ENCODE data around the gene SH3PXD2A. TPM values are rescaled to one million over a fixed set of nuclear protein-coding genes. Genes with fewer than 3 reads are reported as not detected.
"Not testable (repeated sequence)": the region's sequence is repeated elsewhere in the genome, so short reads cannot be mapped to it uniquely, and the experiment has no call there.

Gene SH3PXD2A
- total RNA-seq, 1 donor from 2014 or later = 67.3 TPM

GRCh38 chr10:103849212-103849877, 6.0 kb downstream of the SH3PXD2A start:
- no peak for DNase-seq

- no peak for DNase-seq
Observed at GRCh38 chr10:103847909-103848468, 7.4 kb downstream of the SH3PXD2A start.

DNA sequence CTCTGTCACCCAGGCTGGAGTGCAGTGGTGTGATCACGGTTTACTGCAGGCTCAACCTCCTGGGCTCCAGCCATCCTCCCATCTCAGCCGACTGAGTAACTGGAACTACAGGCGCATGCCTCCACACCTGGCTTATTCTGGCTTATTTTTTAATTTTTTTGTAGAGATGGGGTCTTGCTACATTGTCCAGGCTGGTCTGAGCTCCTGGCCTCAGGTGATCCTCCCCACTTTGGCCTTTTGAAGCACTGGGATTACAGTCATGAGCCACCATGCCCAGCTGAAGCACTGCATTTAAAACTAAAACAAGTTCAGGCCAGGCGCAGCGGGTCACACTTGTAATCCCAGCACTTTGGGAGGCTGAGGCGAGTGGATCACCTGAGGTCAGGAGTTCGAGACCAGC, 8.0 kb downstream of the SH3PXD2A start:
- no peak for DNase-seq

GRCh38 chr10:103845972-103846371, 9.4 kb downstream of the SH3PXD2A start:
- DNase-seq = no peak

- DNase-seq = not testable (repeated sequence)
Observed at GRCh38 chr10:103845346-103845745, 10.0 kb downstream of the SH3PXD2A start.

DNA sequence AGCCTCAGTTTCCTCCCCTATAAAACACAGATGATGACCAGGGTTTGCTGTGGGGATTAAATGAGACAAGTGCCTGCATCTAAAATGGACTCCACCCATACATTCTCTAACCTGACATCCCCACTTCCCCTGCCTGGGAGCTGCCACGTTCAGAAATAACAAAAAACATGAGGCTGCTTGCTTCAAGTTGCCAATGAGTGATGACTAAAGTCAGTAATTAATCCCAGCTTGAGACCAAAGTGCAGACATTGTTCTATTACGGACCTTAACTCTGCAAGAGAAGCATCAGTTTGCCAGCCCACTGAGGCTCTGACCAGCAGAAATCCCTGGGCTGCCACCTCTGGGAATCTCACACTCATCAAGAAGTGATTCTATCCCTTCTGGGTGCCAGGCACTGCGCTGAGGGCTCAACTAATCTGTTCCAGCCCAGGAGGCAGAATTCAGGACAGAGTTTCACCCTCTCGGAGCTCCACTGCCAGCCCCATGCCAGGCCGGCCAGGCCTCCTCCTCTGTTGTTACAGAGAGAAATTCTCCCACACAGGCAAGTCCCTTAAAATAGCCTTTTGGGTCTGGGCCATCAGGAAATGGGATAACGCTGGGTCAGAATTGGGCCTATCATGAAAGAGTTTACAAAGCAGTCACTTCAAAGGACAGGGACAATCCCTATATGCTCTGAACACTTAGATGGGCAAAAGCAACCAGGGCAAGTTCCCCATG, 11.4 kb downstream of the SH3PXD2A start:
- peak; percentile 47 for DNase-seq

DNA sequence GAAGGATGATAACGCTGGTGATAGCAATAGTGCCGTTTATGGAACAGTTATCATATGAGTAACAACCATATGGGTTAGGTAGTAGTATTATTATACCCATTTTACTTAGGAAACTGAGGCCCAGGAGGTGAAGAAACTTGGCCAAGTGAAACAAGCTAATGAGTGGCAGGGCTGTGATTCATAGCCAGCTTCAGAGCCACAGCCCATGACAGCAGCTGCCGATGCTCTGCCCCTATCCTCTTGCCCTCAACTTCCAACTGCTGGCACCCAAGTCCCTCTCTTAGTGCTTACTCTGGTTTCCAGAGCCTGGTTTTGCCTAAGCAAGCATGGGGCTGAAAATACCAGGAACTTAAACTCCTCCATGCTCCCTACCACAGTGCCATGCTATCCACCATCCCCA, 12.3 kb downstream of the SH3PXD2A start:
- no peak for DNase-seq

DNA sequence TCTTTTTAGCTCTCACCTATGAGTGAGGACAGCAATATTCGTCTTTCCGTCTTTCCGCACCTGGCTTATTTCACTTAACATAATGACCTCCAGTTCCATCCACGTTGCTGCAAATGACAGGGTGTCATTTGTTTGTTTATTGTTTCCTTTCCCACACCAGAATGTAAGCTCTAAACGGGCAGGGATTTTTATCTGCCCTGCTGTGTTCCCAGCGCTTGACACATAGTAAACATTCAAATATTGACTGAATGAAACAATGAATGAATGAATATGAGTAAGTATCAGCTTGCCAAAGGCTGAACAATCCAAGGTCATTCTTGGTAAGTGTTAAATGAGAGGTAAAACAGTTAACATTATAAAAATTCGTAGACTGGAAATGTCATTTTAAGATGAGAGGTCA, 12.8 kb downstream of the SH3PXD2A start:
- DNase-seq = no peak

DNA sequence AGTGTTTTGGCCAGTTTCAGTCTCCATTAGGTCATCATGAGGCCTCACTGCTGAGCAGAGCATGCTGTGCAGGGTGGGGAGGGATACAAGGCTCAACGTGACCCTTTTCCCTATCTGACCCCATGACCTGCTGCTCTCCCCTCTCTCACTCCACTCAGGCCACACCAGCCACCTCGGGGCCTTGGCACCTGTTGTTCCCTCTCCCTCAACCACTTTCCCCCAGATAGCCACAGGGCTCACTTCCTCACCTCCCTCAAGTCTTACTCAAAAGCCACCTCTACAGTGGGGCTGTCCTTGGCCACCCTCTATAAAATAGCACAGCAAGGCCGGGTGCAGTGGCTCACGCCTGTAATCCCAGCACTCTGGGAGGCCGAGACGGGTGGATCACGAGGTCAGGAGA, 13.9 kb downstream of the SH3PXD2A start:
- no peak for DNase-seq

DNA sequence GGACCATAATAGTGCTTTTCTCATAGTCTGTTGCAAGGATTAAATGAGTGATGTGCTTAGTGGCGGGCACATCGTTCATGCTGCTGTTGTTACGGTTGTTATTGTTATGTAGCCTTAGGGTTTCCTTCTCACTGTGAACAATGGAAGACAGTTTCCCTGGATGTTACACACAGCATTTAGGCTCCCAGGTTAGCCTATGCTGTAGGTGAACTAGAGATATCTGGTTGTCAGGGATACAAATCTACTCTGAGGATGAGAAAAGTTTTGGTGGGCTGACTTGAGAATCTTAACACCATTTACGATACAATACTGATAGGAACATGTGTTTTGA, 14.7 kb downstream of the SH3PXD2A start:
- DNase-seq = no peak

- peak; percentile 82 for DNase-seq
Observed at GRCh38 chr10:103839872-103840739, 15.3 kb downstream of the SH3PXD2A start.

GRCh38 chr10:103839519-103839871, 15.9 kb downstream of the SH3PXD2A start:
- peak; percentile 51 for DNase-seq

DNA sequence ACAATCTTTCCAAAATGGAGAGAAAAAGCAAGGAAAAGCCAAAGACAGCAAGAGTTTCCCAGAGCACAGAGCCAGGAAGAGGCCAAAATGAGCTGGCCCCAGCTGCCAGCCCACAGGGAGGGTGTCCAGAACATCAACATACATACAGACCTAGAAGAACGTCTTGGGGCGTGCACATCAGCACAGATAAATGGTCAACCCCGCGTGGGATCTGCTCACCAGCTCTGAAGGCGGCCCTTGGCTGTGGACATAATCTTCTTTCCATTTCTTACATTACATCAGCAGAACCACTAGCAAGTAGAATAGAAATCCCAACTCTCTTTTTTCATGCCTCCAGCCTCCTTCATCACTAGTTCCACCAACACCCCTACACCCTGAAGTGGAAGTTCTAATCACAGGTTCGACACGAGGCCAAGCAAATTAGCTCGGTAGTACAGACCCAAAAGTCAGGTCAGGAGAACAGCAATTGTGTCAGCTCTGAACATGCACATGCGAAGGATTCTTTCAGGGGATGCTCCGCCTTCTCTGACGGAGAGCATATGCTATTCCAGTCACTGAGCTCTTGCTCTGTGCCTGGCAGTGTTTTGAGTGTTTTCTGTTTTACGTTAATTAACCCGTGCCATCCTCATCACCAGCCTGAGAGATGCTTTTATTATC, 16.4 kb downstream of the SH3PXD2A start:
- no peak for DNase-seq

DNA sequence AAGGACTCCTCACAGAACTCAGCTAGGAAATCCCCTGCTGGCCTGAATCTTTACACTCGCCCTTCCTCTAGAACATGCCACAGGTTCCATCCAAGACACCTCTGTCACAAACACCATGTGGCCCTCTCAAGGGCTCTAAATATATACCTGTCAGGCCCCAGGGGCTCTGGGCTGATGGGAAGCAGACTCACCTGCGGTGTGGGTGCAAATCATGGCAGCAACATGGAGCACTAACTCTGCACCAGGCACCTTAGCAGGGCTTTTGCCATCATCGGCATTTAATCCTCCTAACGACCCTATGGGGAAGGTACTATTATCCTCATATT, 17.3 kb downstream of the SH3PXD2A start:
- DNase-seq = no peak

- DNase-seq = peak; percentile 48
Observed at GRCh38 chr10:103837370-103838069, 17.9 kb downstream of the SH3PXD2A start.

DNA sequence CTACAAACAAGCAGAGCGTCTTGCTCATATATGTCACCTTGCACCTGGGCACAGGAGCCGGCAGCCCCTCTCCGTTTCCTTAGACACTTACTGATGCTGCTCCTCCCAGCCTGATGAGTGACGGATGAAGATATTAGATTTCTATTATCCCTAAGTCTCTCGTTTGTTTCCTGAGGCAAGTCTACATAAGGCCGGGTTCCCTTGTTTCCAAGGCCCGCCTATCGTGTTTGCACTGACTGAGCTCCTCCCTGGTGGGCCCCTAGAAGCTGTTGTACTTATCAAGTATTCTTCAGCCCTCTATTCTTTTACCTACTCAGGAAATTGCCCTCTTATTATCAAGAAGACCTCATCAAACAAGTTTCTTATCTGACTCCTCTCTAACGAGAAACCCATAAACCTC, 18.5 kb downstream of the SH3PXD2A start:
- peak; percentile 65 for DNase-seq

- no peak for DNase-seq
Observed at GRCh38 chr10:103836273-103836672, 19.1 kb downstream of the SH3PXD2A start.

- DNase-seq = peak; percentile 81
Observed at GRCh38 chr10:103835096-103836050, 20.0 kb downstream of the SH3PXD2A start.

DNA sequence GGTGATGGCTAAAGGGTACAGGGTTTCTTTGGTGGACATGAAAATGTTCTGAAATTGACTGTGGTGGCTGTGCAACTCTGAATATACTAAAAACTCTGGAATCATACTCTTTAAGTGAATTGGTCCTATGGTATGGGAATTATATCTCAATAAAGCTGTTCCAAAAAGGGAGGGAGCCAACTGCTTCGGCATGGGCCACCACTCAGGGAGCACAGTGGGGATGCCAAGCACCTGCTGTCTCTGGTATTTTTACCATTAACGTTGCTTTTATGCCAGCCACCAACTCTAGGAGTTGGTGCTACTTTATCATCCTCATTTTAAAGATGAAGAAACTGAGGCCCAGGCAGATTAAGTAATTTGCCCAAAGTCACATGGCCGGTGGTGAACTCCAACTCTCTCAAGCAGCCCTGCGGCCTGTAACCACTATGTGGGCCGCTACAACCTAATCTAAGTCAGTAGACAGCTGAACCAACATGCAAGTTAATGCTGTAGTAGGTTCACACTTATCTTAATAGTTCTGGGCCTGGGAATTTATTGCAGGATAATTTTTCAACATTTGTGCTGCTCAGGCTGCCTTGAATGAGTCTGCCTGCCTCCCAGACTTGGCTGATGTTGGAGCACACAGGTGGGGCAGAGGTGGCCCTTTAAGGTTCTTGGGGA, 20.8 kb downstream of the SH3PXD2A start:
- no peak for DNase-seq

DNA sequence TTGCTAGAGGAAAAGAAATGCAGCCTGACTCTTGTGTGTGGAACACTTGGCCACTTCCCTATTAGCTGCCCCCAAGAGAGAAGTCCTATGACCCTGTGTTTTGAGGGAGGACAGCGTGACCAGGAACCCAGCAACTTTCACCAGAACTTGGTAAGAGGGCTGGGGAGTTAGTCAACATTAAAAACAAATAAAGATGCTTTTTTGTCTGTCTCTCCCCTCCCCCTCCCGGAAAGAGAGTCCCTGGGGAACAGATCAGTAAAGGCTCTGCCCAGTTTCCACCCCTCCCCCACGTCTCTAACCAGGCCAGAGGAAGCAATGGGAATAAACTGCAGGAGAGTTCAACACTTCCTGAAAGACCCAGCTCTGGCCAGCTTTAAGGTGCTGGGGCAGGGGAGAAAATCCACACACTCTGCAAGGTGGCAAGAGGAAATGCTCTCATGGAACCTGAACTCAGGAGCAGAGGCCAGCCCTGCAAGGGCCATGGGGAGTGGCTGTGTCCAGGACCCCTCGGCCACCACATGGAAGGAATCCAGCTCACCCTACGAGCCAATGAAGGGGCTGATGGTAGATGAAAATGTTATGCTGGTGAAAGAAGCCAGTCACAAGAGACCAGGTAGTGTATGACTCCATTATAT, 21.5 kb downstream of the SH3PXD2A start:
- no peak for DNase-seq
